Neural progenitor cell (in vitro differentiated cells): ENCODE results near the gene TMCC3.

Experiments
- CTCF ChIP-seq: fragments of 200-600 bp; sonication (generic); IDR thresholded peaks from 2 replicates; pipeline ENCODE4 v1.5.1; 2017; ENCODE audit warnings: antibody characterized with exemption, mild to moderate bottlenecking
- EZH2 ChIP-seq: fragments of 200-600 bp; sonication (generic); IDR thresholded peaks from 2 replicates; pipeline ENCODE4 v1.6.1; 2017; ENCODE audit warnings: antibody characterized with exemption, mild to moderate bottlenecking, moderate library complexity
- EZH2phosphoT487 ChIP-seq: fragments of 200-600 bp; sonication (generic); IDR thresholded peaks from 2 replicates; pipeline ENCODE4 v1.6.1; 2017; ENCODE audit warnings: antibody characterized with exemption

DNA sequence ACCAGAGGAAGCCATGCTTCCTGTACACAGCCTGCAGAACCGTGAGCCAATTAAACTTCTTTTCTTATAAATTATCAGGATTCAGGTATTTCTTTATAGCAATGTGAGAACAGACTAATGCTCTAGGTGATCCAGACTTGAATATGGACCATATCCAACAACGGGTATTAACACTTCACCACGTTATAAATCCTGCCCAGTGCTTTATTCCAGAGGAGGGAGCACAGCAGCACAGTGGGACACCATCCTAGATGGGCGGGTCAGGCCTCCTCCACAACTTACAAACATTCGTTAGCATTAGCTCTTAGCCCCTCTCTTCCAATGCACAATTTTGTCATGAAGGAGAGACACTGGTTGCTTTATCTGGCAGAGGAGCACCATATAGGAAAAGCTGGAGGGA lies 66.0 kb downstream of the TMCC3 start:
- TF ChIP-seq EZH2phosphoT487 (no peak), EZH2 (no peak), CTCF (no peak)
